Measurements from ENCODE around the gene ADAMTS12.

ADAMTS12 gene

DNA sequence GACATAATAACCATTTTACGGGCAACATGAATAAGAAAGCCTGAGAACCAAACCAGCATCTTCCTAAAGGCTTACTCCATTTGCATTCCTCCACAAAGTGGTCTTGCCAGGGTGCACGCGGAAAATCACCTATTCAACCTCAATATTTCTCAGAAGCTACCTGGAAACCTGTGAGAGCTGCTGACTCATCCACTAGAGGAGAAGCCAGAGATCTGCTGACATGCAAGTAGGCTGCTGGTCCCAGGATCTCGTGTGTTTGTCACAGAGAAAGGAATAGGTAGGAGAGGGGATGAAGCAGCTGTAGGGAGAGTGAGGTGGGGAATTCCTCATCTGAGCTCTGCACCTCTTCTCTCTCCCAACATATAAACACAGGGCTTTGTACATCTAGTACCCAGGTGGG, 138.1 kb downstream of the ADAMTS12 start:
- DNase-seq = no peak

DNA sequence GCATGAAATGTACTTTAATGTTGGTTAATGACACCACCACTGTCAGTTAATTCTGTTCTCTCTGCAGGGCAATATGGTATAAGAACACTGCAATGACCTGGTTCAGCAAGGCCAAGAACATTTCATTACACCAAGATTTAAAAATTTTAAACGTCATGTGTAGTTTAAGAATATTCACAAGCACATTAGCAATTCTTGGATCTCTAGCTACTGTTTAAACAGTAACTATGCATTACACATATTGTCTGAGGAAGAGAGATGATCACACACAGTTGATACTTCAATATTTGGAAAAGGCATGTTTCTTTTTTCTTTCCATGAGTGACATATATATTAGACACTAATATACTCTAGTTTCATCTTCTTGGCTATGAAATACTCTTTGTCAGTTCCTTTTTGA, 143.0 kb downstream of the ADAMTS12 start:
- no peak for DNase-seq

DNA sequence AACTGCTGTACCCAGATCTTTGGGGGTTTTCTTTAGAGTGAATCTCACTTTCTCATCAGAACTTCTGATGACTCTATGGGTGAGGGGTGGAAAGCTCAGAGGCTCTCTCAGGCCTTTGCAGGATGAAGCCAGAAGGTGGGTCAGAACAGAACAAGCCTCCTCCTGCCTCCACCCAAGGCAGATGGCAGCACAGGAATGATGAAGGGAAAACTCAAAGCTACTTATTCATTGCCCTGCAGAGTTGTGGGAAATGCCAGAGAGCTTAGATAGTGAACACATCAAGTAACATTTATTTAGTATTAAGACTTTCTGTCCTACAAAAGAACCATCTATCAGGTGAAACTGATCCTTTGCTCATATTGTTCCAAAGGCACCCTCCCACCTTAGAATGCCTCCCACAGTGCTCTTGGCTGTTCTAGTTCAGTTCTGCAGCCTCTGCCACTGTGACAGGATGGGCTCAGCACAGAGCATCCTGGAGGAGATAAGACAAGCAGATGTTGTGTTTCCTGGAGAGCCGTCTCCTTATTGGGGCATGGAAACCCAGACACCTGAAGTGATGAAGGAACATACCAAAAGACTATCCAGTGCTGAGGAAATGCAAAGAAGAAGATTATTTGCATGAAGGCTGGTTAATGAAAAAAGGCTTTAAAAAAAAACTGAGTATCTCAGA, 146.6 kb downstream of the ADAMTS12 start:
- DNase-seq = no peak

DNA sequence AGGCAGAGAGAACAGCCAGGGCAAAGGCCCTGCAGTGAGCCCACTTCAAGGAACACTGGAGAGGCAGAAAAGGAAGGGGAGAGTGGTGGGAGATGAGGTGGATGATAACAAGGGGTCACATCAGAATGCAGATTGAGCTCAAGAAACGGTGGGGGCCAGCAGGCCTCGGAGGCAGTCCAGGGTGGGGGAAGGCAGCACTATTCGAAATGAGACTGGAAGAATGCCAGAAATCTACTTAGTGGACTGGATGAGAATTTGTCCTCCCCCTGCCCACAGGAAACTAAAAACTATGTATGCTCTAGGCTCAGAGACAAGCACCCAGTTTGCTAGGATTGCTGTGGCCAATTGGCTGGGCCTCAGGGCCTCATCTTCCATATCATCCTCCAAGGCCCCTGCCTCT, 148.7 kb downstream of the ADAMTS12 start:
- no peak for DNase-seq

DNA sequence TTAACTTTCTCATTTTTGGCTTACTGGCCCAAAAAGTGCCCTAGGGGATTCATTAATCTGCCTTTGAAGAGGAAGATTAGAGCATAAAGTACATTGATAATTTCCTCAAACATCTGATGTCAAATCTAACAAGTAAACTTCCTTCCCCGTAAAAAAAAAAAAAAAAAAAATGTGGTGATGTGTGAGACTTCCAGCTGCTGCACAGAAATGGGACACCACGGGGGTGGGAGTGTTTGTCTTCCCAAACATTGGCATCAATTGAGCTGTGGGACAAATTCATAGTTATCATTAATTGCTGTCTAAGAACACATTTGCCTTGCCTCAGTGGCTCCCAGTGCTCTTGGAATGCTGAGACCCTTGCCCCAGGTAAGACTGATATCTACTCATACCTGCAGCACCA, 149.6 kb downstream of the ADAMTS12 start:
- DNase-seq = no peak

GRCh38 chr5:33738967-33739366, 152.8 kb downstream of the ADAMTS12 start:
- no peak for DNase-seq

DNA sequence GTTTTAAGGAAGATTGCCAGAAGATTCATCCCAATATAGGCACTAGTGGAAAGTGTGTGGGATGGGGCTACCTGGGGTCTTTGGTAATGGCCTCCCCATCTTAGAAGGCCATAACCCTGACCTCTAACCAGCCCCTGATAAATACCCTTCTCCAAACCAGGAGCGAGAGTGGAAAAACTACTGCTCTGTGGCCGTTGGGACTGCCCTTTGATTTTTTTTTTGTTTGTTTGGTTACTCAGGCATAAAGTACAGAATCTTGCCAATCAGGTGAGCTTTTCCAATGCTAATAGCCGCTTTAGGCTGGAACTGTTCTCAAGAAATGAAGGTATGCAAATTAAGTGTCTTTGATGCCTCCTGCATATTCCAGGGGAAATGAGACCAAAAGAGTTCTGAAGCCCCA, 153.7 kb downstream of the ADAMTS12 start:
- DNase-seq = no peak

GRCh38 chr5:33737697-33738096, 154.1 kb downstream of the ADAMTS12 start:
- no peak for DNase-seq

- no peak for DNase-seq
Observed at GRCh38 chr5:33737284-33737683, 154.5 kb downstream of the ADAMTS12 start.

- DNase-seq = no peak
Observed at GRCh38 chr5:33736510-33736909, 155.3 kb downstream of the ADAMTS12 start.

GRCh38 chr5:33735072-33735471, 156.7 kb downstream of the ADAMTS12 start:
- no peak for DNase-seq

GRCh38 chr5:33734537-33734936, 157.3 kb downstream of the ADAMTS12 start:
- no peak for DNase-seq

GRCh38 chr5:33733225-33733624, 158.6 kb downstream of the ADAMTS12 start:
- no peak for DNase-seq

DNA sequence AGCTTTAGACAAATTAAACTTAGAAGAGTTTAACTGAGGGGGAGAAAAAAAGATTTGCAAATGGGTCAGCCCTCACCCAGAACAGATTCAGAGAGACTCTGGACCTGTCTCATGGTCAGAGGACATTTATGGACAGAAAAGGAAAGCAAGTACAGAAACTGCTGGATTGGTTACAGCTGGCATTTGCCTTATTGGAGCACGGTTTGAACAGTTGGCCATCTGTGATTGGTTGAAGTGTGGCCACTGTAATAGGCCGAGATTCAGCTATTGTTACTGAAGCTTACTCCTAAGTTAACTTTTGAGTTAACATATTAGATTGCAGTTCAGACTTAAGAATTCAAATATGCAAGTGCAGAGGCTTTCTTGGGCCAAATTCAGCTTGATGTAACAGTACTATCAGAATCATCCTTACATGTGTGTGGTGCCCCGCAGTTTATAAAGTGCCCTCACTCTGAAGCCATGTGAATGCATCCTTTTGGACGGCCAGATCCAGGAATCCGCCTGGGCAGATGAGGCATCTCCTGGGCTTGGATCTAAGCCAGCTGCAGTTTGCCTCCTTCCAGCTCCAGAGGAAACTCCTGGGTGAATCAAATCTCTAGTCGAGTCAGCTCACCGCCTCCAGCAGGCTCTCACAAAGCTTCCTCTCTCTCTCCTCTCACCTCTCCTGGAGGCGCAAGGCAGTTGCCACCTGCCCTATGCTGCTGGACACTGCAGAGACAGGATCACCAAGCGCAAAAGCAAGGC, 165.2 kb downstream of the ADAMTS12 start:
- no peak for DNase-seq

DNA sequence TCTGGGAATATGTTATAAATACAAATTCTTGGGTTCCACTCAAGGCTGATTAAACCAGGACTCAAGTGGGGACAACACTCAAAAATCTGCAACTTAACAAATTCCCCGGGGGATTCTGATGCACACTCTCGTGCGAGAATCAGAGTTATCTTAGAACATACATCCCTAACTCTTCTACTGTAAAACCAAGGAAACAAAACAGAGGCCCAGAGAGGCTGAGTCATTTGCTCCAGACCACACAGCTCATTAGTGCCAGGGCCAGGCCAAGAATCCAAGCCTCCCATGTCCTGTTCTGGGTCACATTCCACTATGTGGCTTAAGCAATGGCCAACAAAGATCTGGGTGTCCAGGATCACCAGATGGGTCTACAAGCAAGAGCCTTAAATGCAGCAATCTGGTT, 166.0 kb downstream of the ADAMTS12 start:
- DNase-seq = no peak

DNA sequence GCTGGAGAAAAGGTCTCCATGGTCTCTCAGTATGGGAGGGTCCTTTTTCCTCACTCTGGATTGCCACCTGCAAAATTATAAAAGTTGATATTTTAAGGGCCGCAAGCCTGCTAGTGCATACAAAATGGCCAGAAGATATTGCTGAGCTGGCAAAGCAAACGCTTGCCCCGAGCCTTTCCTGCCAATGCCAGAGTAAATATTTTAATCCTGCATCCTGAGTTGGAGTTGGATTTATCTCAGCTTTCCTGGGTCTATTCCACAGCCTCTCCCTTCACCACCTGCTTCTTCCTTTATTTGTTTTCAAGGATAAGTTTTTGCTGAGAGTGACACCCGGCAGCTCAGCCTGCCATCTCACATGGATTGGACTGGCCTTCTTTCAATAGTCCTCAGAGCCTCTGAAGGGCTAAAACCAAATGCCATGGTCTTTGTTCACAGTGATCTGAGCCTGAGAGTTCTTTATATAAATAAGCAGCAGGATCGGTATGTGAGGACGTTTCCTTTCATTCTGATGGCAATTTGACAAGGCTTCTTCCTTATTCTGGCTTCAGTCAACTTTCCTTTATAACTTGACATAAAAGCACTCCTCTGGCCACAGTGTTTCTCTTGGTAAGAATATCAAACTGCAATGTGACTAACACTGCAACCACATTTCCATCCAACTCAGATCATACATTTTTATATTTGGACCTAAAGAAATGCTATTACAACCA, 170.1 kb downstream of the ADAMTS12 start:
- no peak for DNase-seq

DNA sequence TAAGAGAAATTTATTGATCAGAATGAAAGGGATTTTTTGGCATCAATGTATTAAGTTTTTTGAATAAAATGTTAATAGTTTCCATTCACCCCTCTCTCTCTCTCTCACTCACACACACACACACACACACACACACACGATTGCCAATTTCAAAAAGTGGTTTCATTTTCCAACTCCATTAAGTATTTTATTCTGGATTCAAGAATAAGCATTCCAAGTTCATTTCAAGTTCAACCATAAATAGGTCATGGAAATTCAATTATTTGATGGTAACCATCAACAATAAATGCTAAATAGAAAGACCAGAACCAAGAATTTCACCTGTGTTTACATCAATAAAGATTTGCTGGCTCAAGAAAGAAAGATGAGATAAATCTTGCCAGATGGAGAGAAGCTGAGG, 171.6 kb downstream of the ADAMTS12 start:
- no peak for DNase-seq

DNA sequence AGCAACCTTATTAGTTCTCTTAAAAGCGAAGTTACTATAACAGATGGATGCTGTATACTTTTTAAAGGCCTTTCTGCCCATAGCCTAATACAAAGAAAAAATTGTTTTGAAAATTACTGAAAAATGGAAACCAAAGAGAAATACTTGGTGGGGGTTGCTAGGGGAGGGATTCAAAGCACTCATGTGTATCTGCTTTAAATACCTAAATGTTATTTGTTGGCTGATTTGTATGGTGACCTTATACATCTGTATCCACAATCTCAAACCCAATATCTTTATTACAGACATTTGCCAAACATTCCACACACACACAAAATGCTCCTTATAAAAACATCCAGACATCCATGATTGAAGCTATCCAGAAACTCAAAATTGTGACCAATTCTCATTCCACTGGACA, 172.0 kb downstream of the ADAMTS12 start:
- DNase-seq = no peak

DNA sequence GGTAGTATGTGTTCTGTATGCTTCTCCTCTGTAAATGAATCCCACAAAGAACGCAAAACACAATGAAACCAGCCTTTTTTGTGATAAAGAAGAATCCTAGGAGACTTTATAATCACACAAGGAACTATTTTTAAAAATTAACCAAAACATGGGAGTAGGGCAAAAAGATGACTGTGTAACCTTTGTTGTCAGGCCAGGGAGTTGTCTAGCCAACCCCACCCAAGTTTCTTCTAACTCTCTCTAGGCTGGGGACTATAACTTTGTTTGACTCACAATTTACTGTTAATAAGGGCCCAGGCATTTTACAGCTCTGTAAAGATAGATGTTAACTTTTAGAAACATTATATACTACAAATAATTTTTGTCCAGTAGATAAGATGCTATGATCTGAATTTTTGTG, 176.1 kb downstream of the ADAMTS12 start:
- DNase-seq = no peak

DNA sequence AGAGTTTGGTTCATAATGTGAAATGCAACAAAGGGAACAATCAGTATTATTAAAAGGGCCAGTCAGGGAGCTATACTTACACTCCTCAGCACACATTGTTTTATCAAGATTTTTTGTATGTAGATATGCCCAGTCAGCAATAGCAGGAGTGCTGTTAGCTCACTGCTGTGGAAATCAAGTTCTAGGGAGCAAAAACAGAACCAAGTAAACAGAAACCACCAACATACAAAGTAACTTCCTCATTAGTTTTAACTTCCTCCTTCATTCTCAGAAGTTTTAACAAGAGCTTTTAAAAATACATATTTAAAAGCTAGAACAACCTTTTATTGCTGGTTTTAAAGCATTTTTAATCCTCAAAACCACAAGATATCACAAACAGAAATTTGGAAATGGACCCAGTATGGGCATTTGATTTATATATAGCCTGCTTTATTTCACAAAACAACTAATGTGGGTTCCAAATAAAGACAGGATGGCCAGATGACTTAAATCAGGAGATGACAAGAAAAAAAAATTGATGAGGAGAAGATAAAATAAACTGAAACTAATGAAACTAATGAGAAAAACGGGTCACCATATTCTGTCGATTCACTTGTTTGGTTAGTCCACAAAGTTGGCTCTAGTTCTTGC, 178.5 kb downstream of the ADAMTS12 start:
- DNase-seq = no peak

DNA sequence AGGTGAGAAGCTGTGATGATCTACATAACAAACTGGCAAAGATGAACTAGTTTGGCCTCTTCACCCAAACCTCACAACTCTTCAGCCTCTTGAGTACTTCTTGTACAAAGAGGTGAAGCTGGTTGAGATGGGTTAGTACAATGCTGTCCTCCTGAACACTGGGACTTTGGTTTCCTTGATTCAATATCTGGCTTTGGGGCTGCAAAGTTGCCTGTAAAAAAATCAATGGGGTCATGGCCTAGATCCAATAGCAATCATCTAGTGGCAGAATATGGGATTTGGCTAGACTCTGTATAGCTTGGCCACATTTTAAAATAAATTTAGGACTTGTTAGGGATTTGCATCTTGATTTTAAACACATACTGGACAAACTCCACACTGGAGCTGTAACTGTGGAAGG, 179.1 kb downstream of the ADAMTS12 start:
- DNase-seq = no peak

GRCh38 chr5:33711094-33711679, 180.6 kb downstream of the ADAMTS12 start:
- DNase-seq = no peak

DNA sequence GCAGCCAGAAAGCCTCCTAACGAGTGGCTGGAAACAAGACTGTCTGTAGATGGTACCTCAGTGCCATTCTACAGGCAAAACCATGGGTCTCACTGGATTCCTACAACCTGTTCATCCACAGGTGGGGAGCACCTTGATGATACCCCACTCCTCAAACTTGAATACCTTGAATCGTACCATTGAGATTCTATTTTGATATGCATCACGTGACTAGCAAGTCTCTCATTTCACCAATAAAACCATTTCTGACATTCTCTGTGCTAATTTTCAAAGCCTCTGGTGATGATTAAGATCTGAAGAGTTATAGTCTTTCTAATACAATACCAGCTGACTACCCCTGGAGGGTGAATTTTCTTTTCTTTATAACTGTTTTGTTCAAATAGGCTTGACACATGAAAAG, 188.9 kb downstream of the ADAMTS12 start:
- DNase-seq = no peak

Data from activated naive CD4-positive, alpha-beta T cell treated with Interleukin-2 at 50 U/mL for 16 hours (primary cell).